ENCODE results near the gene PIWIL4.
A peak's percentile ranks its signal among the peaks of the same experiment; 100 is the strongest.
"Not testable (repeated sequence)": the region's sequence is repeated elsewhere in the genome, so short reads cannot be mapped to it uniquely, and the experiment has no call there.

The PIWIL4 gene

GRCh38 chr11:94586978-94587377 is 19.8 kb downstream of the PIWIL4 start:
- no peak for DNase-seq

- DNase-seq, result no peak
These were observed 21.3 kb downstream of the PIWIL4 start for GRCh38 chr11:94588366-94588942.

GRCh38 chr11:94590352-94591041 is 23.3 kb downstream of the PIWIL4 start:
- DNase-seq, result no peak

GRCh38 chr11:94593030-94593429 is 25.9 kb downstream of the PIWIL4 start:
- DNase-seq, result no peak

- DNase-seq, result no peak
These were observed 27.9 kb downstream of the PIWIL4 start for GRCh38 chr11:94595076-94595475.

GRCh38 chr11:94597896-94598295 is 30.7 kb downstream of the PIWIL4 start:
- peak; percentile 72 for DNase-seq

GRCh38 chr11:94599510-94599909 is 32.3 kb downstream of the PIWIL4 start:
- DNase-seq, result no peak

GRCh38 chr11:94602430-94603372 is 35.5 kb downstream of the PIWIL4 start:
- peak; percentile 50 for DNase-seq

GRCh38 chr11:94603587-94603986 is 36.4 kb downstream of the PIWIL4 start:
- DNase-seq, result no peak

GRCh38 chr11:94604482-94604881 is 37.3 kb downstream of the PIWIL4 start:
- DNase-seq, result no peak

GRCh38 chr11:94613120-94613519 is 46.0 kb downstream of the PIWIL4 start:
- peak; percentile 14 for DNase-seq

GRCh38 chr11:94623120-94623735 is 56.1 kb downstream of the PIWIL4 start:
- DNase-seq, result peak; percentile 87

- DNase-seq, result peak; percentile 86
These were observed 58.3 kb downstream of the PIWIL4 start for GRCh38 chr11:94625422-94625821.

- DNase-seq, result not testable (repeated sequence)
These were observed 59.9 kb downstream of the PIWIL4 start for GRCh38 chr11:94627003-94627560.

- DNase-seq, result no peak
These were observed 62.6 kb downstream of the PIWIL4 start for GRCh38 chr11:94629741-94630140.

GRCh38 chr11:94630221-94630620 is 63.1 kb downstream of the PIWIL4 start:
- DNase-seq, result no peak

- no peak for DNase-seq
These were observed 65.2 kb downstream of the PIWIL4 start for GRCh38 chr11:94632356-94632755.

GRCh38 chr11:94635072-94635471 is 67.9 kb downstream of the PIWIL4 start:
- DNase-seq, result no peak

- DNase-seq, result peak; percentile 31
These were observed 69.3 kb downstream of the PIWIL4 start for GRCh38 chr11:94636388-94636949.

GRCh38 chr11:94638301-94638901 is 71.2 kb downstream of the PIWIL4 start:
- no peak for DNase-seq

- peak; percentile 50 for DNase-seq
These were observed 71.8 kb downstream of the PIWIL4 start for GRCh38 chr11:94638902-94639373.

Measured in OCI-M1 (cell line).